Putamen (tissue), 1 donor: ENCODE results near the gene ISX.

Experiments used
- DNase-seq: peaks from one replicate; pipeline ENCODE4 v3.0.0-alpha.2; 2016; ENCODE audit warnings: low spot score

Gene ISX

DNA sequence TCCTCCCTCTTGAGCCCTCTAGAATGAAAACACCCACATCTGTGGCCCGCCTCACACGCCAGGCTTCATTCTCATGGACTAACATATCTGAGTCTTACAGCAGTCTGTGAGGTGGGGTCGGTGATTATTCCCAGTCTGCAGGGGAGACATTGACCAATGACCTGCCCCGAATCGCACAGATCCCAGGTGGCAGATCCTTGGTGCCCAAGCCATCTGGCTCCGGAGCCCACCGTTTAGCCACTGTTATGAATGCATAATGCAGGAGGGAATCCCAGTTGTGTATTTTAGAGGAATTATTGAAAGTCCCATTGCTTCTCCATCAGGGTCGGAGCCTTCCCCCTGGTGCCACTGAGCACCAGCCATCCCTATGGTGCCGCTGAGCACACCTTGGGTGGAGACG lies 47.4 kb downstream of the ISX start:
- DNase-seq = no peak

DNA sequence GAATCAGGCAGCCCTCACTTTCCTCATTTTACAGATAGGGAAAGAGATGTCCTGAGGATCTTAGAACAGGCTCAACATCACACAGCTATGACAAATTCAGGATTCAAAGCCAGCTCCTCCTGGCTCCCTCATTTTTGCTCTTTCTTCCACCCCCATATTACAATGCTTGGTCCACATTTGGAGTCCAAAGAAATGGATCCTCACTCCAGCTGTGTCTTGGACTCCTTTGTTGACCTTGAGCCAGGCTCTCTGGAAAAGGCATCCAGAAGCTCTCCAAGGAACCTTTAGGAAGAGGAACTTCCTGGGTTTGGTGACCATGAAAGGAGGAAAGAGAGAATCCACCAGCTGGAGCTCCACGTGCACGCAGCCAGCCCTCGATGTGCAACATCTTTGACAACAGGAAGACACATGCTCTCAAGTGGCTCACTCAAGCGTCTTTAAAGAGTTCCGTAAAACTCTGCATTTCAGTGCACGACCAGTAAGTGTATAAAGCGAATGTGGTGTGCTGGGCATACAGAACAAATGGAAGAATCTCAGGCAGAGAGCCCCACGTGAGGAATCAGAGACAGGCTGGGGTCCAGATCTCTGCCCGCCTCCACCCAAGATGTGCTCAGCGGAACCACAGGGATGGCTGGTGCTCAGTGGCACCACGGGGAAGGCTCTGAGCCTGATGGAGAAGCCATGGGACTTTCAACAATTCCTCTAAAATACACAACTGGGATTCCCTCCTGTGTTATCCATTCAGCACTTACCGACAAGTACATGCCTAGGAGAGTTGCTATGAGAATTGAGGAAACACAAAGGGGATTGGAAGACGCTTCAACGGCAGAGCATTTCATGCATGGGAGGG lies 48.4 kb downstream of the ISX start:
- no peak for DNase-seq

DNA sequence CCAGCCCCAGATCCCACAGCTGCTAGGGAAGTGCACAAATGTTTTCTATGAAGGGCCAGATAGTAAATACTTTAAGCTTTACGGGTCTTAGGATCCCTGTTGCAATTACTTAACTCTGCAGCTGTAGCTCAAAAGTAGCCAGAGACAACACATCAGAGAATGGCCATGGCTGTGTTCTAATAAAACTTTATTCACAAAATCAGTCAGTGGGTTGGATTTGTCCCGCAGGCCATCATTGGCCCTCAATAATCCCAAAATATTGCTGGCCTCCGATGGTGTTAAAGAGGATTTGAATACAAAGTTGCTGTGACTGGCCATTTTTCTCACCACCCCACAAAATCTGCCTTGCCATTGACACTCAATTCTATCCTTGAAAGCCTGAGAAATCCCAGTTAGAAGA lies 49.6 kb downstream of the ISX start:
- no peak for DNase-seq

DNA sequence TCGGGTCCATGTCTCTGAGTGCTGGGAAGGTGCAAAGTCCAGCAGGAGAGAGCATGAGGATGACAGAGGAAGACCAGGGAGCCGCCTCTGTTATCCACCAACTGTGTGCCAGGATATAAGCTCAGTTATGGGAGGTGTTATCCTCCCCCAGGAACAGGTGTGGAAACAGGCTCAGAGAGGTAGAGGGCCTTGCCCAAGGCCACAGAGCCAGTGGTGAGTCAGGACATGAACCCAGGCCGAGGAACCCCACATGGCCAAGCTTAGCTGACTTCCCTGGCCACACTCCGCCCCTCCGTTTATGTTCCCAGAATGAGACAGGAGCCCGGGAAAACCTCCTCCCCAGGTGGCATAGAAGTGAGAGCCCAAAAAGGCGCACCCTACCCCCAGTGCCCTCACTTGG lies 50.3 kb downstream of the ISX start:
- no peak for DNase-seq

DNA sequence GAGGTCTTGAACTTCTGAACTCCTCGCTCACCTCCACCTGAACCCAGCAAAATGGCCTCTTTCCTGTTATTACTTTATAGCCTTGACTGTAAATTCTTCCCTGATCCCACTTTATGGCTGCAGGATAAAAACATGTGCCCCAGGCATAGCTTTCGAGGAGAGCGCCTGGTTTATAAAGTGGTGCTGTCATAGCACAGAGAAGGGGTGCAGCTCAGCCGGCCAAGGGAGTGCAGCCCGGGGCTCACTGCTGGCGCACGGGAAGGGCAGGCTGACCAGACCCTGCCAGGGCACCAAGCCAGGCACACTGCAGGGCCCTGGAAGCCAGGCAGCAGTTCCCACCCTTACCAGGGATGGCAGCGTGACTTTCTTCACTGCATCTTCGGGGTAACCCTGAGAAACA lies 50.9 kb downstream of the ISX start:
- no peak for DNase-seq

DNA sequence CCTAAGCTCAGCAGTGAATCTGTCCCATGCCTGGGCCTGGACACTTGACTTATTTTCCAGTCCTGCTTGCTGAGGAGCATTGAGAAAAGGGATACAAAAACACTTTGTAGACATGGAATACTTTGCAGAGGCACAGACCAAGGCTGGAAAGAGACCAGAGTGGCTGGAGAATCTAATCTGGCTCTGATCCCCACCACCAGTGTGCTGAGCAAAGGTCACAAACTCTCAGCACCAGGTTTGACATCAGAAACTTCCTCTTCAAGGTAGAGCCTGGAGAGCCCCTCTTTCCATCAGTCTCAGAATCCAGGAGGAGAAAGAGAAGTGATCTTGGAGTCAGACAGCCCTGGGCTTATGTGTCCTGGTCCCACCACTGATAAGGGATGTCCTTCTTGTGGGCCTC lies 53.5 kb downstream of the ISX start:
- no peak for DNase-seq

DNA sequence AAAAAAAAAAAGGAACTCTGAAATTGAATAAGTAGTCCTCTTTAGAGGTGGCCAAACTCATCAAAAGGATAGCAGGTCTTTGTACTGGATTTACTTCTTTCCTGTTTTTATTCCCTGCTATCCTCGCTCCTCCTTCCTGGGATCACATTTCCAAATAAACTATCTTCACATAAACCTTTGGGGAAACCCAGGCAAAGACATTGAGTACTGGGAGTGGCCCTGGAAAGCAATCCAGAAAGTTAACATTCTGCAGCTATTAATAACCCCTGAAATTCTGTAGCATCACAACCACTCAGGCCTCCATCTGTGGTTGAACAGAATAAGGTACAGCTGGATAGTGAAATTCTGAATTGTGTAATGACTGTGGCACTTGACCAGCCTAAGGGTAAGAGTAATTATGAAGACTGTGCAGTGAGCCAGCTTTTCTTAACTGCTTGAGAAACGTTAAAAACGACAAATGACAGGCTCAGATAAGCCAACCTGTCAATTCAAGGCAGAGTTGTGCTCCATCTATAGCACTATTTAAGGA lies 58.8 kb downstream of the ISX start:
- DNase-seq = no peak

DNA sequence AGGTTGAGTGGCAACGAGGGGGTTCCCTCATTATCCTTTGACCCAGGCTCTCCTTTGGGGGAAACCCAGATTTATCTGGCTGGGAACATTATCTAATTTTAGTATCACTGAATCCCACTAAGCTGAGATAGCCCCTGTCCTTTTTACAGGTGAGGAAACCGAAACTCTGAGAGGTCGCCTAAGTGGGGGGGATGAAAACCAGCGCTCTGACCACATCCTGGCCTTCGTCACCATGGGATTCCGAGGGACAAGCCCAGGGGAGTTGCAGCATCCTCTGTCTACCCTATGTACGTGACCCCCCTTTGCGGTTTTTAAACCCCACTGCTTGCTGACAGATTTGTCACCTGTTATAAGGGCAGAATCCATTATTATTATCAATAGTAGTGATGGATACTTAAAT lies 61.0 kb downstream of the ISX start:
- DNase-seq = no peak

DNA sequence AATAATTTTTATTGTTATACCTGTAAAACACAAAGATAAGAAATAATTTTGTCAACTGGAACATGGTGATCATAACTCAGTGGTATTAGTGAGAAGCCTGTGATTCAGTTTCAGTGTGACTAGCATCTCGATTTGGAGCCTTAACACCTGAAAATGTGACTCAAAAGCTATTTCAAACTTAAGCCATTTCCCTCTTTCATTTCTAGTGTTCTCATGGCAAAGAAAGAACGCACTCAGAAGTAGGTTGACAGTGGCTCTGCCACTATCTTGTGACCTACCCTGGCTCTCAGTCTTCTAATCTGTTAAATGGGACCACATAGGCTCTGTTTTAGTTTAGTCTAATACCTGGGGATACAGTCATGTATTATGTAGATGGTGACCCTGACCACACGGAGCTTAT lies 62.7 kb downstream of the ISX start:
- DNase-seq = no peak

DNA sequence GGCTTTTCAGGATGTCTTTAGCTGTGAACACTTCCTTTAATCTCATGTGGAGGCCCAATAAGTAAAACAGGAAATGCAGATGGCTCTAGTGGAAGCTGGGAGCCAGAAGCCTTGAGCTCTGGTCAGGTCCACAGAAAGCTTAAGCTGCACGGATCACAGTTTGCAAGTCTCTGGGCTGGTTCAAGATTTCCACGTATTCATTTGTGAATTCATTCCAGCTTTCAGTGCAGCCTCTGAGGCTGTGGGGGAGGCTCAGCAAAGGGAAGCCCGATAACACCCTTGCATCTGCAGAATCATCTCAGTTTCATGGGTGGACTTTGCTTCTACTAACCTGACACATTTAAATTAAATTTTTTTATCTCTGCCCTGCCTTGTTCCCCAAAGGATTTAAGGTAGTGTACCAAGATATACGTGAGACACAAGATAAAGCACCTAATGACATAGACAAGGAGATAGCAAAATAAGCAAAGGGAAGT lies 65.6 kb downstream of the ISX start:
- DNase-seq = no peak

DNA sequence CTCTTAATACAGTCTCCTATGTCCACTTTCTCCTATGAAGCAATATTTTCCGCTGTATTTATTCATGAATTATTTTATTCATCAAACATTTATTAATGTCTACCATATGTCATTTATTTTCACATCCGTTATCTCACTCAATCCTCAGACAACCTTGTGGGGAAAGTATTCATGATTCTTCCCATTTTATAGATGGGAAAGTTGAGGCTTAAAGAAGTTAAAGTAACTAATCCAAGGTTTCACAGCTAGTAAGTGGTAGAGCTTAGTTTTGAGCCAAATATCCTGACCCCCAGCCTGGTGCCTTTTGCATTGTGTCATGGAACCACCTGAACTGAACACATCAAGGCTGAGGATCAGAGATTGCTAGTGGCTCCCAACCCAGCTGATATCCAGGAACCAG lies 66.6 kb downstream of the ISX start:
- DNase-seq = no peak

DNA sequence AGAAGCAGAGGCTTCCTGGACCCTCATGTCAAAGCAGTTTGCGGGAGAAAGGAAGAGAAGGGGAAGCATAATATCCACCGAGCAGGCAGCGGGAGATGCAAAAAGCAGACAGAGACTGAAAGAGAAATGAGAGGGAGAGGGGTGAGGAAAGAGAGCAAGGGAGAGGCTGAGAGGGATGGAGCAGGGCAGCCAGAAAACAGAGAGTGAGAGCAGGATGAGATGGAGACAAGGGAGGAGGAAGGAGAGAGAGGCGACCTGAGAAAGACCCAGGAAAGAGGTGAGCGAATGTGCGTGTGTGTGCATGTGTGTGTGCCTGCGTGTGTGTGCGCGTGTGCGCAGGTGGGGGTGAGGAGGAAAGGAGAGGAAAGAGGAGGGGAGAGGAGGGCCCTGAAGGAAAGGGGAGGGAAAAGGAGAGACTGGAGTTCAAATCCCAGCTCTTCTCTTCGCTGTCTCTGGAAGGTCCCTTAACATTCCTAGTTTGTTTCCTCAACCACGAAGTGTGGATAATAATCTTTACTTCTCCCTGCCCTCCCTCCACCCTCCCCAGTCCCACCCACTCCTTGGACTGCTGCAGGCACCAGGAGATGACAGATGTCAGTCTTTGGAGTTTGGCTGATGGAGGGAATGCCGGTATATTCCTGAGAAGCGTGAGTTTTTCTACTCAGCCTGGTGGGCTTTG lies 67.9 kb downstream of the ISX start:
- no peak for DNase-seq

DNA sequence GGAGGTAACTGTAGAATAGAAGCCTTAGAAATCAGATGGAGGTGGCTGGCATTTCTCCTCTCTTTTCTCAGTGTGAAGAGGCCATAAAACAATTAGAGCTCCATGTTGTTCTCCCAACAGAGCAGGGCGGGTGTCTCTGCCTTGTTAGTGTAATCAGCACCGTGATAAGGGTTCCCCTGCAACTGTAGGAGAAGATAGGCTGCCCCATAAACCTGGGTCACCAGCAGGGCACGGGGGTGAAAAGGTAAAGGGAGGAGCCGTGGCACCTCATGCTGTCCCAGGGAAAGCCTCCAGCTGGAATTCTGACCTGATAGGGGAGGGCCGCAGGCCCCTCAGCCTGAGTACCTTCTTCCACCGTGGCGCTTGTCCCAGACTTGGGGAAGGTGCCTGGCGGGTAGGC lies 68.7 kb downstream of the ISX start:
- DNase-seq = no peak

DNA sequence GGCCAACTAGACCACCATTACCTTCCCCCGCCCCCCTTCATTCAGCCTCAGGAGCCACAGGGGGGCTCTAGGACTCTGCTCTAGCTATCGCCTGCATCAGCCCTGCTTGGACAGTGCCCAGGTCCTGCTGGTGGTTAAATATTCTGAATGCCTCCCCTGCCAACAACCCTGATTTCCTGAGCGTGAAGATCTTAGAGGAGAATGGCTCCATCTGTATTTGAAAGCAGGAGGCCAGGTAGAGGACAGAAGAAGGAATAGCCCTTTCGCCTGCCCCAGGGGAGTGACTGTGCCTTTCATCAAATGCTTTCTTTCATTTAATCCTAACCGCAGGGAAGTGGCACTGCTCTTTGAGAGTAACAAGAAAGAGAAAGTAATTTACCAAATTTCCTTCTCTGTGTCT lies 69.2 kb downstream of the ISX start:
- no peak for DNase-seq
